GM18868 (cell line): ENCODE results near the gene DOC2A.
"Not testable (repeated sequence)": the region's sequence is repeated elsewhere in the genome, so short reads cannot be mapped to it uniquely, and the experiment has no call there.

Source experiments
- ATAC-seq: cut with Tn5 transposase; IDR thresholded peaks from one replicate; pipeline ENCODE4 v1.9.1; 2021; ENCODE audit warnings: mild to moderate bottlenecking, moderate library complexity; ENCODE audit not compliant: unreplicated experiment

The DOC2A gene

DNA sequence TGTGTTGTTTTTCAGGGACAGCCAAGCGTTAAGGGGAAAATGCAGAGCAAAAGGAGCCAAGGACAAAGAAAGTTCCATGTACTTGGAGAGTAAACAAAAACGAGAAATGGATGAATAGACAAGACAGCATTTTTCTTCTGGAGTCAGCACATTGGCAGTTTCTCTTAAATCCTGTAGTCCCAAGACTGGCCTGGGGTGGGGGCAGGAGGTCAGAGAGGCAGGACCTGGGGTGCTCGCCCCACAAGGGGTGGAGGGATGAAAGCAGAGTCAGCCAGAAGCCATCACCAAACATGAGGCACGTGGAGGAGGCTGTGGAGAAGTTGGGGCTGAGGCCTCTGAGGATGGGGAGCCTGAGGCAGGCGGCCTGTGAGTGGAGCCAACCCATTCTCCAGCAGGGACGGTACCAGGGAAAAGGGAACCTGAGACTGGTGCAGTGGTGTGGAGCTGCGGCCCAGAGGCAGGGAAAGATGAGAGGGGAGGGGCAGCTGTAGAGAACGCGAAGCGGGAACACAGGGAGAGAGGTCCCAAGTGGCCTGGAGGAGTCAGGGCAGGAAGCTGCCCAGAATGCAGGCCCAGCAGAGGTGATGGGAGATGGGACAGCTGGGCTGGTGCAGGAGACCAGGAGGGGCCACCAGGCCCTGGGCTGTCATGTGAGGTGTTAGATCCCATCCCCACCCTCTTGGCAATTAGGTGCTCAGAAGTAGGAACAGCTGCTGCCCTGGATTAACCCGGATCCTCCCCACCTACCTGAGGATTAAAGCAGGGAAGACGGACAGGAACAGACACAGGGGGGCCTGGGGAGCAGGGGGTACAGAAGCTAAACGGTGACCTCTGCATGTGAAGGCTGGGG lies 17.0 kb upstream of the DOC2A start:
- no peak for ATAC-seq

DNA sequence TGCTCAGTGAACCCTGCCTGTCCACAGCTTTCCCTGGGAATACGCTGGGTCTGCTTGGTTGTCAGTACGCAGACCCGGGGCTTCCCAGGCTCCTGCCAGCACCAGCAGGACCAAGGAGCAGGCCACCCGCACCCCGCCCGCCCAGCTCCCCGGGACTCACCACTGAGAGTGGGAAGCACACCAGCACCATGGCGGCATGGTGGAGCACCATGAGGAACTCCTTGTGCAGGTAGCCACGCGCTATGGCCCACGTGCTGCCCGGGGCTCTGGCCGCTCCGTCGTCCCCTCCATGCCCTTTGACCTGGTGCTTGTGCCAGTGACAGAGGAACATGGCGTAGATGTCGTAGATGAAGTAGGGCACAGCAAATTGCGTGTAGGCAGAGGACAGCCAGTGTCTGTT lies 15.6 kb upstream of the DOC2A start:
- ATAC-seq, result no peak

DNA sequence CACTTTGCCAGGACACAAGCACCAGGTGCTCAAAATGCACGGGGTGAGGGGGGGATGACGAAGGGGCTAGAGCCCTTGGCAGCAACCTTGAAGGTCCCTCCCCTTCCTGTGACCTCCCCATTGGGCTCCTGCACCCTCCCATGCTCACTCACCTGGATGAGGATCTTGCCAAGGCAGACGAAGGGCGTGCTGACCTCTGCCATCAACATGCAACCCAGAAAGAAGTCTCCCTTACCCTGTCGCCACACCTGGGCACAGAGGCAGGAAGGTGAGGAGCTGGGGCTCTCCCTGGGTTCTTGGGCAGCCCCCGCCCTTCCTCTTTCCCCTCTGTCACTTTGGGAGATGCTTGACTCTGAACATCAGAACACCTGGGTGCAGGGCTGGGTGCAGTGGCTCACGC lies 14.7 kb upstream of the DOC2A start:
- no peak for ATAC-seq

DNA sequence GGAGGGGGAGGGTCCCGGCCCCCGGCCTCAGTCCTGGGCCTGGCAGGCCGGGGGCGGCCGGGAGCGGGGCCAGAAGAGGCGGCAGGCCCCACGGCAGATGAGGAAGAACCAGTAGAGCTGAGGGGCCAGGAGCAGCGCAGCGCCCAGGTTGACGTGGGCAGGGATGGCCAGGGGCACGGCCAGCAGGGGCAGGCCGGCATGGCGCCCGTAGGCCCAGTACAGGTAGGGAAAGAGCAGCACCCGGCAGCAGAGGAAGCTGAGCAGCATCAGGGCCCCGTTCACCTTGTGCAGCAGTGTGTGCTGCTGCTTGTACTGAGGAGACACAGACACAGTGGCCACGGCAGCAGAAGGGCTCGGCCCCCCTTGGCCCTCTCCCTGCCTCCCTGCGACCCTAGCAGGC lies 14.3 kb upstream of the DOC2A start:
- ATAC-seq, result no peak

DNA sequence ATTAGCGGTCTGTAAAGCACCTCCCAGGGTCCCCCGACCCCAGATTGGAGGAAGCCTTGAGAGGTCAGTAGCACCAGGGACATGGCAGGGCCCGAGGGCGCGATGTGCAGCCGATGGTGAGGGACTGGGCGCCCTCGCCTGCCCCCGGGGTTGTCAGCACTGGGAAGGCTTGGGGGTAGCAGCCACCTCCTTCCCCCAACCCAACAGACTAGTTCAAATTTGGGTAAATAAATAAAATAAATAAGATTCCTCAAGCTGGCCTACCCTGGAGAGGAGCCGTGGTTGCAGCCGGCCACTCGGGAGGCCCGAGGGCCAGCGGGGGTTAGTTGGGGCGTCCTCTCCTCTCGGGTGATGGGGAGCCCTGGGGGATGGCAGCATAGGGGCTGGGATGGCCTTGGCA lies 13.6 kb upstream of the DOC2A start:
- no peak for ATAC-seq

DNA sequence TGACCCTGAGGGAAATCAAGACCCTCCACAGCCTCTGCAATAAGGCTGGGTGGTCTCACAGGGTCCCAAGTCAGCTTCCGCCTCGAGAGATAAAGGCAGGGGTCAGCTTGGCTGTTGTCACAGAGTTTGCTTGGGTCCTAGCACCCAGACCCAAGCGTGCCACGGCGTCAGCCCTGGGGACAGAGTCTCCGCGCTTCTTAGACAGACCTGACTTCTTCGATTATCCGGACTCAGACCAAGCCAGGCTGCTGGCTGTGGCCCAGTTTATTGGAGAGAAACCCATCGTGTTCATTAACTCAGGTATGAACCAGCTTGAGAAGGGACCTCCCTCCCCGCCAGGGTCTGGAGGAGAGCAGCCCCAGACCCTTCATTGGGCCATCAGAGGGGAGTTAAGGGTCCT lies 12.8 kb upstream of the DOC2A start:
- ATAC-seq, result no peak

DNA sequence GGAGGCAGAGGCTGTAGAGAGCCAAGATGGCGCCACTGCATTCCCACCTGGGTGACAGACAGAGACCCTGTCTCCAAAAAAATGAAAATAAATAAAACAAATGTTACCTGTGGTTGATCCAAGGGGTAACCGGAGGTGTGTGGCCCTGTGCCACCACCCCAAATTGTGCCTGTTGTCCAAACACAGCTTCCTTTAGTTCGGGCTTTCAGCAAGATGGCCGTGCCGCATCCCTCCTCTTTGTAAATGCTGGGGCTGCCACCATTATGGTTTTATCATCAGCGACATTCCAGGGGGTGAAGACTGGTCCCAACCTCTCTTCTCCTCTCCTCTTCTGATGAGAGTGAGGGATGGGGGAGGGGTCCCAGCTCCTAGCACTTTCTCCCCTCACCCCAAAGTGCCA lies 12.1 kb upstream of the DOC2A start, which contains the start of gene C16orf92:
TSS of gene C16orf92 (plus strand) at position 312 of the 400 bp plus-strand sequence. CDS start 143 bp downstream, outside the sequence.
- ATAC-seq, result no peak

DNA sequence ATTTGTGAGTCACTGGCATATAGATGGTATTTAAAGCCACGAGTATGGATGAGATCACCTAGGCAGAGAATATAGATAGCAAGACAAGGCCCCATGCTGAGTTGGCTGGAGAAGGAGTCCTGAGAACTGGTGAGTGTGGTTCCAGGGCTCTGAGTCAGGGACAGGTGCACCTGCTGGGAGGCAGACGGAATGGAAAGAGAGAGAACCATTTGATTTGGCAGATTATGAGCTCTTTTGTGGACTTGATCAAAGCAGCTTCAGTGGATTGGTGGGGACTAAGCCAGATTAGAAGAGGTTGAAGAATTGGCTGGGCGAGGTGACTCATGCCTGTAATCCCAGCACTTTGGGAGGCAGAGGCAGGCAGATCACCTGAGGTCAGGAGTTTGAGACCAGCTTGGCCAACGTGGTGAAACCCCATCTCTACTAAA lies 7.9 kb upstream of the DOC2A start:
- no peak for ATAC-seq

DNA sequence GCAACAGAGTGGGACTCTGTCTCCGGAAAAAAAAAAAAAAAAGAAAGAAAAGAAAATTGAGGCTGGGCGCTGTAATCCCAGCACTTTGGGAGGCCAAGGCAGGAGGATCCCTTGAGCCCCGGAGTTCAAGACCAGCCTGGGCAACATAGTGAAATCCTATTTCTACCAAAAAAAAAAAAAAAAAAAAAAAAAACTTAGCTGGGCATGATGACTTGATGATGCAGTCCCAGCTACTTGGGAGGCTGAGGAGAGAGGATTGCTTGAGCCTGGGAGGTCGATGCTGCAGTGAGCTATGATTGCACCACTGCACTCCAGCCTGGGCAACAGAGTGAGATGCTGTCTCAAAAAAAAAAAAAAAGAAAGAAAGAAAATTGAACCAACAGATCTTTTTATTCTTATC lies 7.1 kb upstream of the DOC2A start:
- not testable (repeated sequence) for ATAC-seq

DNA sequence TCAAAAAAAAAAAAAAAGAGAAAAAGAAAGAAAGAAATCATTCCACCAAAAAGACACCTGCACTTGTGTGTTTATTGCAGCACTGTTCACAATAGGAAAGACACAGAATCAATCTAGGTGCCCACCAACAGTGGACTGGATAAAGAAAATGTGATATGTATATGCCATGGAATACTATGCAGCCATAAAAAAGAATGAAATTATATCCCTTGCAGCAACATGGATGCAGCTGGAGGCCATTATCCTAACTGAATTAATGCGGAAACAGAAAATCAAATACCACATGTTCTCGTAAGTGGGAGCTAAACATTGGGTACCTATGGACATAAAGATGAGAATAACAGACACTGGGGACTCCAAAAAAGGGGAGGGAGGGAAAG lies 6.4 kb upstream of the DOC2A start:
- no peak for ATAC-seq

DNA sequence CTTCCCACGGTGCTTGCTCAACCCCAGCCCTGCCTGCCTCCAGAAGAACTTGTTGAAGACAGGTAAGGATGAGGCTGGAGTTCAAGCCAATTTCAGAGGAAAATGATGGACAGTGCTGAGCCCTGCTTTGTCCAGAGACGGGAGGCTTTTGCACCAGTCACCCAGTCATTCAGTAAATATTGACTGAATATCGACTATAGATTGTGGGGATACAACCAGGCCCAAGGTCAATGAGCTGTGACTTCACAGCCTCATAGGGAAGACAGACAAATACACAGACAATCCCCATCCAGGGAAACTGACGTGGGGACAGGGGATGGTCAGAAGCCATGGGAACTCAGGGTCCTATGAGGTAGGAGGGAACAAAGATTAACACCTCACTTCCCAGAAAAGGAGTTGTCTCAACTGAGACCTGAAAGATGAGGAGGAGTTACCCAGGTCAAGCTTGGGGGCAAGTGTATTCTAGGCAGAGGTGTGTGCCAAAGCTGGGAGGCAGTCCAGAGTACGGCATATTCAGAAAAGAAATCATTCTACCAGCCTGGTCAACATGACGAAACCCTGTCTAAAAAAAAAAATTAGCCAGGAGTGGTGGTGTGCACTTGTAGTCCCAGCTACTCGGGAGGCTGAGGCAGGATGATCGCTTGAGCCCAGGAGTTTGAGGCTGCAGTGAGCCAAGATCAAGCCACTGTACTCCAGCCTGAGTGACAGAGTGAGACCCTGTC lies 5.9 kb upstream of the DOC2A start:
- ATAC-seq, result no peak

DNA sequence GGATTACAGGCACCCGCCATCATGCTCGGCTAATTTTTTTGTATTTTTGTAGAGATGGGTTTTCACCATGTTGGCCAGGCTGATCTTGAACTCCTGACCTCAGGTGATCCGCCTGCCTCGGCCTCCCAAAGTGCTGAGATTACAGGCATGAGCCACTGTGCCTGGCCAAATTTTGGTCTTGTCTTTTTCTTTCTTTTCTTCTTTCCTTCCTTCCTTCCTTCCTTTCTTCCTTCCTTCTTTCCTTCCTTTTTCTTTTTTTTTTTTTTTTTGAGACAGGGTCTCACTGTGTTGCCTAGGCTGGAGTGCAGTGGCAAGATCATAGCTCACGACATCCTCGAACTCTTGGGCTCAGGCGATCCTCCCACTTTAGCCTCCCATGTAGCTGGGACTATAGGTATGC lies 4.6 kb upstream of the DOC2A start:
- not testable (repeated sequence) for ATAC-seq

DNA sequence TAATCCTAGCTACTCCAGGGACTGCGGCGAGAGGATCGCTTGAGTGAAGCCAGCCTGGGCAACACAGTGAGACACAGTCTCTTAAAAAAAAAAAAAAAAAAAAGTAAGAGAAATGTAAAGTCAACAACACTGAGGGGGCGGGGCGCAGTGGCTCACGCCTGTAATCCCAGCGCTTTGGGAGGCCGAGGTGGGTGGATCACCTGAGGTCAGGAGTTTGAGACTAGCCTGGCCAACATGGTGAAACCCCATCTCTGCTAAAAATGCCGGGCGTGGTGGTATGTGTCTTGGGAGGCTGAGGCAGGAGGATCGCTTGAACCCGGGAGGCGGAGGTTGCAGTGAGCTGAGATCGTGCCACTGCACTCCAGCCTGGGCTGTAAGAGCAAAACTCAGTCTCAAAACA lies 1.8 kb upstream of the DOC2A start:
- ATAC-seq, result not testable (repeated sequence)

DNA sequence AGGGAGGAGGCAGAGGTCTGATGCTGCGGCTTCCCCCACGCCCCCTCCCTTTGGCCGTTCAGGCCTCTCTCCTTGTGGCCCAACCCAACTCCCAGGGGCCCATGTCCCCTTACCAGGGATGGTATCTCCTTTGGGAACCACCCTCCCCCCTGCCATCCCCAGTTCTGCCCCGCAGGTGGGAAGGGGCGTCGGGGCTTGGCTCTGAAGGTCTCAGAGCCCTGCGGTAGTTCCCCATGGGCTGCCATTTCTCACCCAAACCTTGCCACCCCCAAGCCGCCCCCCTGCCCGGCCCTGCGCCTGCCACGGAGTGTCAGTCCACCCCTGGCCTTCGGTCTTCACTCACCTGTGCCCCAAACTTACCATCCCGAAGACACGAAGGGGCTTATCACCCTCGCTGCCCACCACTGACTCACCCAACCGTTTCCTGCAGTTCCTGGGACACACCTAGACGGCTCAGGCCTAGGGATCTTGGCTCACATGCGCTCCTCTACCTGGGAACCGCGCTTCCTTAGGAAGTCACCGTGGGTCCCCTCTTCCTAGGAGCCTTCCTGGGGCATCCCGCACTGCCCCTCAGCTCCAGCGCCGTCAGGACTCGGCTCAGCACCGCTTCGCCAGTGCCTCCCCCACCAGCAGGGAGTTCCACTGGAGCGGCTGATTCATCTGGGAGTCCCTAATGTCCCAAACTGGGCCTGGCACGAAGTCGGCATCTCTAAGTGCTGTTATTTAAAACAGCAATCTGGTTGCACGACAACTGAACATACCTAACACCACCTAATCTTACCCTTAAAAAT lies 1.1 kb upstream of the DOC2A start:
- ATAC-seq, result no peak

DNA sequence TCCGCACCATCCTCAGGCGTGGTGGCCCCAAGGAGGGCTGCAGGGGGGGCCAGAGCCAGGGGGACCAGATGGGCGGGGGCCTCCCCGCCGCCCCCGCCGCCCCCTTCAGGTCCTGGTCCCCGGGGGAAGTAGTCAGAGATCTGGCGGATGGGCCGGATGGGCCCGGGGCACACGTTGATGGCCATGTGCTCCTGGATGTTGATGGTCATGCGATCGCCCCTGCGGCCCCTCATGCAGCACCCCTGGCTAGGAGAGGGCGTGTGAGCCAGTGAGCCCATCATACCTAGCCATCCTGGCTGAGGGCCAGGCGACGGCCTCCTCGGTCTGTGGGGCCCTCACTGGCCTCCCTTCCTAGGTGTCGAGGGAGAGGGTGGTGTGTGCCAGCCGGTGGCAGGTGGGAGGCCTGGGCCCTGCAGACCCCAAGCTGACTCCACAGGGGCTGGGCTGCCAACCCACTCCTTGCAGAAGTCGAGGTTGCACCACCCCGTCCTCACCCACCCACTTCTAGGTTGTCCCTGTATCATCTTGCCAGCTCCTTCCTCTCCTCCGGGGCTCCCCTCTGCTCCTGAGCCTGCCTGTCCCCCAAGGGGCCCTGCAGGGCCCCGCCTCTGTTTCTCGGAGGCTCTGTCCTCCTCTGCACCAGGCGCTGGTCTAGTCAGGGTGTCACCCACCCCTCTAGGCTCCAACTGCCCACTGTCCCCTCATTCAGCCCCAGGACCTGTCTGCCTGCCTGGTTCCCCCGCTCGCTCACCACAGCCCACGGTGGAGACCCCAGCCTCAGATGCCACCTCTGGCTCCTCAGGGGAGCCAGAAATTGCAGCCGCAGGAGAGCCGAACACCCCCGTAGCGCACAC lies 610 bp downstream of the DOC2A start:
- ATAC-seq, result no peak

DNA sequence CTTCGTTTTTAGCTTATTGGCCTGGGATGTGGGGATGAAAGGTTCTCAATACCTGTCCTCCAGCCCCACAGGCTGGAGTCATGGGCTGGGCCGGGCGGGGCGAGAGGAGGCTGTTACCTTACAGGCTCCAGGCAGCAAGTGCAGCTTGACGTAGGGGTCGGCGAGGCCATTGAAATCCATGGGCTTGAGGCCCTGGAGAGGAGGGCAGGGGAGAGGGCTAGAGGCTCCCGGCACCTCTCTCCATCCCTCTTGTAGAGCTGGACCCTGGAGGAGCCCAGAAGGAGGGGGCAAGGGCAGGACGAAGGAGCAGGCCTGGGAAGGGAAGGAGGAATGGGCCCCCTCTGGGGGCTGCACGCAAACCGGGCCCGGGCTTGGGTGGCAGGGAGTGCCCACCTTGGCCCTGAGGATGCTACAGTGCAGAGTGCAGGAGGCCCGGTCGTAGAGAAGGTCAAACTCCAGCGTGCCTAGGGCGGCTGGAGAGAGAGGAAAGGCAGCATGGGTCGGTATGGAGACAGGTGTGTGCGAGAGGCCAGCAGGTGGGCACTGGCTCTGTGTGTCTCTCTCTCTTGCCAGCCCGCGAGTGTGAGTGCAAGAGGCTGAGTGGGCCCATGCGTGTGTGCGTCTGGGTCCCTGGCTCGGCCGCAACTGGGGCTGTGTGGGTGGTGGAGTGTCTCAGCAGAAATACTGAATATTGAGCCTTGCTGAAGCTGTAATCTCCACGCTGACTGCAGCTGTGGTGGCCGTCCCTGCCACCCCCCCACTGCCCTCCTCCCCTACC lies 1.6 kb downstream of the DOC2A start:
- ATAC-seq, result no peak

DNA sequence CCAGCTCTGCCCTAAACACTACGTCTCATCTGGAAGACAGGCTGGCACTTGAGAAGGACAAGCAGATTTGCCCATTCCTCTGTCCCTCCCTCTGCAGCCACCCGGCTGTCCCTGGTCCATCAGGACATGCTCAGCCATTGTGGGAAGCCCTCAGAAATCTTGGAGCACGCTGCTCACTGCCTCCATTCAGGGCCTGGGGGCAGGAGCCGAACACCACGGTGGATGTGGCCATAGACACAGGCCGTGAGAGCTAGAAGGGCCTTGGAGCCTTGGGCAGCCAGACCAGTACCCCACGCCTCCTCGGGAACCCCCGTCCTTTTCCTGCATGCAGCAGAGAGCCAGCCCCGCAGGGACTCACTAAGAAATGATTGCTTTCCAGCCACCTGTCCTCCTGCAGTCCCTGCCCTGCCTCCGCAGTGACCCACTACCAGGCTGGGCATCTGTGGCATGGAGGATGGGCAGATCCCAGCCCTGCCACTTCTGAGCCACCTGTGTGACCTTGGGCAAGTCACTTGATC lies 3.4 kb downstream of the DOC2A start:
- no peak for ATAC-seq

DNA sequence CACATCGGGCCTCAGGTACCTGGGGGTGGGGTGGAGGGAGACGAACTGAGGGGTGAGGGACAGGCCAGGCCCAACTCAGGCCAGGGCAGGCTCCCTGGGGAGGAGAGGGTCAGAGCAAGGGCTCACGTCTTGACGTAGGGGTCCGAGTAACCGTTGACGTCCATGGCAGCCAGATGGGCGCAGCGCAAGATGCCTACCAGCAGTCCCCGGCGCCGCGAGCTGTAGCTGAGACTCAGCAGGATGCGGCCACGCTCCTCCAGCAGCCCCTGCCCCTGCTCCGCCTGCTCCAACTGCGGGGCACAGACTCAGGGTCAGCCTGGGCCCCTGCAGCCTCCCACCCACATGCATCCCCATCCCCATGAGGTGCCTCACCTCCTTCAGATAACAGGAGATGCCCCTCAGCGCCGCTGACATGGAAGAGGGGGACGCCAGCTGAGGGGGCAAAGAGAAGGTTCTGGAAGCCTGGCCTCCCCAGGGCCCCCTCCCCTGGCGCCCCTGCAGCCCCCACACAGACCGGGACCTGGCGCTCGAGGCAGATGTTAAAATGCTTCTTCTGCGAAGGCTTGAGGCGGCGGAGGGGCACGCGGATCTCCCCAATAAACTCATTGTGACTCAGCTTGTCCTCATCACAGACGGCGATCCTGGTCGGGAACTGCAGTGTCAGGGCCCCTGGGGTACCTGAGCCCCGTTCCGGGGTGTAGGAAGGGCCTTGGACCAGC lies 4.0 kb downstream of the DOC2A start:
- ATAC-seq, result no peak

DNA sequence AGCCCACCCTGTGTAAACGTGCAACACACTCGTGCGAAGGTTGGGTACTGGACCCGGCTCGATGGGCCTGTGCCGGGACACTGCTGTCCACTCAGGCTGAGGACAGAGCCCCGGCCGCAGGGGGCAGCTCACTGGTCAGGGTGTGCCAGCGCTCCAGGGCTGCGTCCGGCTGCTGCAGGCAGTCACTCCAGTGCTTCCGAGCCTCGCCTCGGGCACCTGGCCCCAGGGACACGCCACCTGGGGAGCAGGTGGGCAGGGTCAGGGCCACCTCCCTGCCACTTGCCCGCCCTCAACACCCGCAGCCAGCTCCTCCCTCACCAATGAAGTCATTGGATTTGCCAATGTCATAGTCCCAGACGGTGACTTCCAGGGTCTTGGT lies 4.7 kb downstream of the DOC2A start:
- ATAC-seq, result no peak
